Coronary artery (tissue), 2 donors: ENCODE results near the gene PTGS2.

Experiments used
- DNase-seq: peaks from one replicate; pipeline ENCODE4 v3.0.0-alpha.2; 2017; ENCODE audit warnings: low spot score
- H3K27ac ChIP-seq, 2 donors: fragments of 200-600 bp; sonication (generic); one replicate each; pipeline ENCODE4 v1.5.1; 2016 to 2019
- H3K4me3 ChIP-seq: fragments of 200-600 bp; sonication (generic); 2 replicates; pipeline ENCODE4 v1.5.1; 2016; ENCODE audit warnings: mild to moderate bottlenecking, moderate library complexity
- CTCF ChIP-seq: fragments of 200-600 bp; sonication (generic); IDR thresholded peaks from one replicate; pipeline ENCODE4 v1.5.1; 2019; ENCODE audit warnings: antibody characterized with exemption

The PTGS2 gene

GRCh38 chr1:186681801-186682200 is 1.6 kb upstream of the PTGS2 start:
- no peak for TF ChIP-seq CTCF
- no peak for DNase-seq
- Histone ChIP-seq H3K27ac (no peak overlapping the region), H3K4me3 (no peak overlapping the region)

- DNase-seq, result no peak
- no peak for TF ChIP-seq CTCF
- Histone ChIP-seq H3K4me3 (peak overlapping the region; percentile 86), H3K27ac (peak overlapping the region; percentile 88 to 89)
These were observed 898 bp upstream of the PTGS2 start for GRCh38 chr1:186681121-186681520.

- H3K4me3 ChIP-seq, result peak overlapping the region; percentile 86
- TF ChIP-seq CTCF, result no peak
- H3K27ac ChIP-seq, result peak overlapping the region; percentile 88 to 89
- no peak for DNase-seq
These were observed 339 bp downstream of the PTGS2 start for GRCh38 chr1:186679924-186680244.

- no peak for DNase-seq
- Histone ChIP-seq H3K4me3 (no peak overlapping the region), H3K27ac (no peak overlapping the region)
- TF ChIP-seq CTCF, result no peak
These were observed 2.1 kb downstream of the PTGS2 start for GRCh38 chr1:186678155-186678554.

GRCh38 chr1:186672596-186672995 is 7.6 kb downstream of the PTGS2 start:
- TF ChIP-seq CTCF, result no peak

GRCh38 chr1:186672131-186672530 is 8.1 kb downstream of the PTGS2 start:
- no peak for DNase-seq
- Histone ChIP-seq H3K4me3 (no peak overlapping the region), H3K27ac (no peak overlapping the region)
- TF ChIP-seq CTCF, result no peak

More at GRCh38 chr1:186672596-186672995, 7.6 kb downstream of the PTGS2 start:
- DNase-seq, result no peak
- no peak overlapping the region for H3K27ac ChIP-seq
- no peak overlapping the region for H3K4me3 ChIP-seq

- Histone ChIP-seq H3K27ac (no peak overlapping the region), H3K4me3 (no peak overlapping the region)
- no peak for TF ChIP-seq CTCF
- DNase-seq, result no peak
These were observed 8.9 kb downstream of the PTGS2 start for GRCh38 chr1:186671136-186671825.
